ENCODE measurements around the gene MGMT. TPM values are rescaled to one million over a fixed set of nuclear protein-coding genes. Genes with fewer than 3 reads are reported as not detected.

Gene MGMT
- total RNA-seq, 4 donors from 2014 or later = 16.5 to 37.5 (median 32.1) TPM

DNA sequence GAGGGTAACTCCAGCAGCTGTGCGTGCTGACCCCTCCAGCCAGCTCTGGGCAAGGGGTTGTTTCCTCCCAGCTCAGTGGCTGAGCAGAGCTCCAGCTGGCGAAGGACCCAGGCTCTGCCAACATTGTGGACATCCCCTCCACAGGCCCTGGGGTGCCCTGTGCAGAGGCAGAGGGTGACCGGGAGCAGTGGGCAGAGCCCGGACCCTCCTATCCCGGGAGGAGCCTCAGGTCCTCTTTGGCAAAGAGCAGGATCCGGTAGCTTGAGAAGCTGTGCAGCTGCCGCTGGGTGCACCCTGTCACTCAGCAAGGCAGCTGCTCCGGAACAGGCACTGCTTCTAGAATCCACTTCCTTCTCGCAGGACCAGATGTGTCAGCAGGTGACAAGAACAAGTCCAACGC is 321.2 kb downstream of the MGMT start:
- Histone ChIP-seq H3K27ac (no peak overlapping the region), H3K36me3 (no peaks in the 10 kb centered on the region), H3K27me3 (peaks cover 5% of the 10 kb centered on the region), H3K4me3 (no peak overlapping the region), H3K4me1 (no peaks in the 10 kb centered on the region), H3K9me3 (peaks cover 0 to 61% (median 0%) of the 10 kb centered on the region in 3 donors)
- no peak for TF ChIP-seq POLR2AphosphoS5 (IDR thresholded peaks at IDR 0.05)
- TF ChIP-seq EP300 (IDR thresholded peaks at IDR 0.05) = no peak
- ATAC-seq = no peak
- 100% methylated on average over 1 of the region's 10 CpGs; no CpG with 5 or more reads in 1 of the 2 donors for WGBS, 2 donors (ENCODE audit: low coverage in 1 of 2)

DNA sequence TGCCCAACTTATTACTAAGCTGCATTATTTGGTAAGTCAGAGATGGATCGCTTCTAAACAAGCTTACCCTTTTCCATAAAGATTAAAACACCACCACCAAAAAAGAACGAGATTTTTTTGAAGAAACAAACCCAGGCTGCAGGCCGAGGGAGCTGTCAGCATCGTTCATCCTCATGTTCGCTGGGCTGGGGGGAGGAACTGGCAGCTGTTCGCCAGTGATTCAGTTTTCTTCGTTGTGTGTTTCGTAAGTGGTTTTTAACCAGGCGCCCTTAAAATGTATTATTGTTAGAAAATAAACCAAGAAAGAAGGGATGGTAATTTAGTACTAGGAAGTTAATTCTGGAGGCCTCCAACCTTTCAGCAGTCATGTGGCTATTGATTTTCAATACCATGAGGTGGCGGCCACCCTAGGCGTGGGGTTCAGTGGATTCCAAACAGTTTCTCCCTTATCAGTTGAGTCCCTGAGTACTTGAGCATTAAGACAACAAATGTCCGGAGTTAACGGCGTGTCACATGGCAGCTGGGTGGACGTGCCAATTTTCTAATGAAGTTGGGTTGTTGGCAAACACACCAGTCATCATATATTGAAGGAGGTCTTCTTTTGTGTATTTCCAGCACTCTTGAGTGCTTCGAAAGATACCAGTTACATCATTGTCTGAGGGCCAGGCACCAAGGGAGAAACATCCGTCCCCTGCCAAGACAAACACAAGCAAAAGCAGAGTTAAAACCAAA is 323.8 kb downstream of the MGMT start:
- H3K27ac ChIP-seq = no peak overlapping the region
- TF ChIP-seq POLR2AphosphoS5 (IDR thresholded peaks at IDR 0.05) = no peak
- TF ChIP-seq, protein P1, sequence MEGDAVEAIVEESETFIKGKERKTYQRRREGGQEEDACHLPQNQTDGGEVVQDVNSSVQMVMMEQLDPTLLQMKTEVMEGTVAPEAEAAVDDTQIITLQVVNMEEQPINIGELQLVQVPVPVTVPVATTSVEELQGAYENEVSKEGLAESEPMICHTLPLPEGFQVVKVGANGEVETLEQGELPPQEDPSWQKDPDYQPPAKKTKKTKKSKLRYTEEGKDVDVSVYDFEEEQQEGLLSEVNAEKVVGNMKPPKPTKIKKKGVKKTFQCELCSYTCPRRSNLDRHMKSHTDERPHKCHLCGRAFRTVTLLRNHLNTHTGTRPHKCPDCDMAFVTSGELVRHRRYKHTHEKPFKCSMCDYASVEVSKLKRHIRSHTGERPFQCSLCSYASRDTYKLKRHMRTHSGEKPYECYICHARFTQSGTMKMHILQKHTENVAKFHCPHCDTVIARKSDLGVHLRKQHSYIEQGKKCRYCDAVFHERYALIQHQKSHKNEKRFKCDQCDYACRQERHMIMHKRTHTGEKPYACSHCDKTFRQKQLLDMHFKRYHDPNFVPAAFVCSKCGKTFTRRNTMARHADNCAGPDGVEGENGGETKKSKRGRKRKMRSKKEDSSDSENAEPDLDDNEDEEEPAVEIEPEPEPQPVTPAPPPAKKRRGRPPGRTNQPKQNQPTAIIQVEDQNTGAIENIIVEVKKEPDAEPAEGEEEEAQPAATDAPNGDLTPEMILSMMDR (IDR thresholded peaks at IDR 0.05) = no peak
- TF ChIP-seq EP300 (IDR thresholded peaks at IDR 0.05) = no peak
- no peak for TF ChIP-seq POLR2A (IDR thresholded peaks at IDR 0.05)
- no peak for ATAC-seq
- H3K4me3 ChIP-seq = no peak overlapping the region
- no peaks in the 10 kb centered on the region for H3K36me3 ChIP-seq
- no peaks in the 10 kb centered on the region for H3K4me1 ChIP-seq
- 78 to 93% methylated on average over 11 to 17 of the region's 17 CpGs for WGBS, 2 donors (ENCODE audit: low coverage in 1 of 2)
- H3K27me3 ChIP-seq = peaks cover 5% of the 10 kb centered on the region
- H3K9me3 ChIP-seq = peaks cover 0 to 69% (median 0%) of the 10 kb centered on the region in 3 donors

DNA sequence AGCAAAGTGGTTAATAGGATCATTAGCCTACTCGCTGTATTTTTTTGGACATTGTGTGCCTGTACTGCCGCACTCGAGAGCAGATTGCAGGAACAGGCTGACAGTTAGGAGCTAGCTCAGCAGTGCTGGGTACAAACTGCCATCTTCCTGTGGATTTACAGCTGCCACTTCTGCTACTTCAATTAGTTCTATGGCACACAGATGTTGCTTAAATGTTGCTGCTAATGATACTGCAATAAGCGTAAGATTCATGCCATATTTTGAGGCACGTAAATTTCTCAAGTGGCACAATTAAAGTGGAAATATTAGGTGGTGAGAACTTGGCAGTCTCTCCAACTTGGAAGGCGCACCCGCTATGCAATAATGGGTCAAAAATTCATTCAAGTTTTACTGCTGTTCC is 325.1 kb downstream of the MGMT start:
- no peak for ATAC-seq
- no peaks in the 10 kb centered on the region for H3K4me1 ChIP-seq
- TF ChIP-seq POLR2A (IDR thresholded peaks at IDR 0.05) (no peak), EP300 (IDR thresholded peaks at IDR 0.05) (no peak), POLR2AphosphoS5 (IDR thresholded peaks at IDR 0.05) (no peak)
- TF ChIP-seq, protein P1 (IDR thresholded peaks at IDR 0.05) = no peak
- H3K27me3 ChIP-seq = peaks cover 5% of the 10 kb centered on the region
- peaks cover 0 to 67% (median 0%) of the 10 kb centered on the region in 3 donors for H3K9me3 ChIP-seq
- no peak overlapping the region for H3K27ac ChIP-seq
- no peak overlapping the region for H3K4me3 ChIP-seq
- 85 to 98% methylated on average over 4 to 7 of the region's 7 CpGs for WGBS, 2 donors (ENCODE audit: low coverage in 1 of 2)
- H3K36me3 ChIP-seq = no peaks in the 10 kb centered on the region

DNA sequence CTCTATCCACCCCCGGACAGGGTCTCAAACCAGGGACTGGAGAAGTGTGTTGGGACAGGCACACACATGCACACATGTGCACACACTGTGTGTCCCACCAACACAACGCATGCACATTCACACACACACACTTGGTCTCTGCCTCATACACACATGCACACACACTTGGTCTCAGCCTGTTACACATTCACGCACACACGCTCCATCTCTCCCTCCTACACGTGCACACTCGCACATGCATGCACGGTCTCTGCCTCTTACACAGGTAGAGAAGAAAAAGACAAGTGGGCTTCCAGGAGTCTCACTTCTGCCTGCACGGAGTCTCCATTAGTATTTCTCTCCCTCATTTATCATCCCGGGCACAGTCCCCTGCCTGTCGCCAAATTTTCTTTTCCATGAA is 325.8 kb downstream of the MGMT start:
- TF ChIP-seq POLR2AphosphoS5 (IDR thresholded peaks at IDR 0.05) = no peak
- Histone ChIP-seq H3K4me3 (no peak overlapping the region), H3K27ac (no peak overlapping the region), H3K4me1 (no peaks in the 10 kb centered on the region), H3K36me3 (no peaks in the 10 kb centered on the region), H3K27me3 (peaks cover 5% of the 10 kb centered on the region), H3K9me3 (peaks cover 0 to 62% (median 0%) of the 10 kb centered on the region in 3 donors)
- no peak for ATAC-seq
- 89 to 90% methylated on average over 8 to 9 of the region's 10 CpGs for WGBS, 2 donors (ENCODE audit: low coverage in 1 of 2)

DNA sequence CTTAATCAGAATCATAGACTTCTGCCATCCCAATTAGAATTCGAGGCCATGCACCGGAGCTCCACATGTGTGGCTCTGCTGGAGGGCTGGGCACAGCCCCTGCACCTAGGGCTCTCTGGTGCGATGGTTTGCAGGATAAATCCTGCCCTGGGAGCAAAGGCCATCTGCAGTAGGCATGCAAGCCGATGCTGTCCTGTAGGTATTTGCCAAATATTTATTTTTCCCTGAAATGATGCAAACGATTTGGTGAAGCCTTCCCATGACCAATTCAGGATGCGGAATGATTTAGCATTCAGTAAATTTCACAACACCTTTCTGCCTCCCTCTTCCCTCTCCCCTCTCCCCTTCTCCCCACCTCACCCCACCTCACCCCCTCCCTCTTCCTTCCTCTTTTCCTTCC is 326.4 kb downstream of the MGMT start:
- Histone ChIP-seq H3K27ac (no peak overlapping the region), H3K36me3 (no peaks in the 10 kb centered on the region), H3K27me3 (peaks cover under 1% of the 10 kb centered on the region), H3K9me3 (peaks cover 0 to 62% (median 0%) of the 10 kb centered on the region in 3 donors), H3K4me1 (no peaks in the 10 kb centered on the region), H3K4me3 (no peak overlapping the region)
- no peak for ATAC-seq
- WGBS, 2 donors (ENCODE audit: low coverage in 1 of 2) = 60 to 73% methylated on average over 2 to 4 of the region's 6 CpGs
- TF ChIP-seq POLR2A (IDR thresholded peaks at IDR 0.05) (no peak), POLR2AphosphoS5 (IDR thresholded peaks at IDR 0.05) (no peak), EP300 (IDR thresholded peaks at IDR 0.05) (no peak)
- TF ChIP-seq, protein P1 (IDR thresholded peaks at IDR 0.05) = no peak

DNA sequence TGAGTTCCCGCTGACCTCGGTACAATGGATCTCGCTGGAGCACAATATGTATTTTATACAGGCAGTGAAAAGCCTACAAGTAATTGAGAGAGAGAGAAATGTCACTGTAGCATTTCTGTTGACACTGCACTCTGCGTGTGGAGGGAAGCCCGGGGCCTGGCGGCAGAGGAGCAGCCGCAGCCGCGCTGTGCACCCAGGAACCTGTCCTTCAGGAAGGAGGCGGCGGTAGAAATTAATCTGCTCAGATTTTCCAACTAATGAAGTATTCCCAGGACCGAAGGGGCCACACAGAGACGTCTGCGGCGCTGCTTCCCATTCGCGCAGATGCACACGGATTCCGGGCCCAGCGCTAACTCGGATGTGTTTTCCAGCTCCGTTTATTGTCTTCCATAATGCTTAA is 327.0 kb downstream of the MGMT start:
- peaks cover 0 to 62% (median 0%) of the 10 kb centered on the region in 3 donors for H3K9me3 ChIP-seq
- no peak for TF ChIP-seq EP300 (IDR thresholded peaks at IDR 0.05)
- TF ChIP-seq, protein P1 (IDR thresholded peaks at IDR 0.05) = no peak
- TF ChIP-seq POLR2A (IDR thresholded peaks at IDR 0.05) = no peak
- no peak for TF ChIP-seq POLR2AphosphoS5 (IDR thresholded peaks at IDR 0.05)
- H3K27me3 ChIP-seq = no peaks in the 10 kb centered on the region
- WGBS, 2 donors (ENCODE audit: low coverage in 1 of 2) = 88 to 94% methylated on average over 14 to 16 of the region's 22 CpGs
- no peak for ATAC-seq
- no peak overlapping the region for H3K4me3 ChIP-seq
- no peaks in the 10 kb centered on the region for H3K4me1 ChIP-seq
- no peak overlapping the region for H3K27ac ChIP-seq
- H3K36me3 ChIP-seq = no peaks in the 10 kb centered on the region
